ENCODE measurements around the gene DNAJC21.

The DNAJC21 gene

GRCh38 chr5:34929134-34929719 lies at the start of gene DNAJC21:
DNAJC21 (plus strand) TSS chr5:34929559; CDS start chr5:34929820, 261 bp downstream.
- Histone ChIP-seq H3K4me3 (ENCODE audit: low read depth, low read length) (peak within 1 kb of the TSS; percentile 84), H3K27ac (peak within 1 kb of the TSS; percentile 90), H3K79me2 (peaks cover 28% of the 10 kb centered on the region), H3K9ac (peak within 1 kb of the TSS; percentile 57), H3K9me3 (ENCODE audit: control insufficient read depth, low read length) (no peaks in the 10 kb centered on the region), H2AFZ (peak within 1 kb of the TSS; percentile 92), H3K4me1 (peaks cover 11% of the 10 kb centered on the region), H3K36me3 (ENCODE audit: control insufficient read depth, insufficient read depth, low read length) (no peaks in the 10 kb centered on the region), H3K4me2 (ENCODE audit: low read length) (peak within 1 kb of the TSS; percentile 64), H3K27me3 (ENCODE audit: control insufficient read depth, insufficient read depth, low read length) (no peaks in the 10 kb centered on the region)
- no peak for TF ChIP-seq CTCF (IDR thresholded peaks at IDR 0.05)

- no peak overlapping the region for H3K9ac ChIP-seq
- H3K79me2 ChIP-seq, result no peaks in the 10 kb centered on the region
- no peaks in the 10 kb centered on the region for H3K4me1 ChIP-seq
- H3K9me3 ChIP-seq (ENCODE audit: control insufficient read depth, low read length), result no peaks in the 10 kb centered on the region
- H3K36me3 ChIP-seq (ENCODE audit: control insufficient read depth, insufficient read depth, low read length), result no peaks in the 10 kb centered on the region
- H3K4me2 ChIP-seq (ENCODE audit: low read length), result no peak overlapping the region
- H3K27me3 ChIP-seq (ENCODE audit: control insufficient read depth, insufficient read depth, low read length), result no peaks in the 10 kb centered on the region
- no peak overlapping the region for H3K4me3 ChIP-seq (ENCODE audit: low read depth, low read length)
- no peak for TF ChIP-seq CTCF (IDR thresholded peaks at IDR 0.05)
- H2AFZ ChIP-seq, result no peak overlapping the region
- H3K27ac ChIP-seq, result no peak overlapping the region
These were observed 48.1 kb upstream of the DNAJC21 start for GRCh38 chr5:34881246-34881645.

GRCh38 chr5:34886392-34887119 lies 42.8 kb upstream of the DNAJC21 start:
- Histone ChIP-seq H3K27ac (no peak overlapping the region), H3K4me3 (ENCODE audit: low read depth, low read length) (no peak overlapping the region), H3K79me2 (no peaks in the 10 kb centered on the region), H3K27me3 (ENCODE audit: control insufficient read depth, insufficient read depth, low read length) (no peaks in the 10 kb centered on the region), H3K4me1 (no peaks in the 10 kb centered on the region), H2AFZ (no peak overlapping the region), H3K9me3 (ENCODE audit: control insufficient read depth, low read length) (no peaks in the 10 kb centered on the region), H3K4me2 (ENCODE audit: low read length) (no peak overlapping the region), H3K9ac (no peak overlapping the region), H3K36me3 (ENCODE audit: control insufficient read depth, insufficient read depth, low read length) (no peaks in the 10 kb centered on the region)
- TF ChIP-seq CTCF (IDR thresholded peaks at IDR 0.05), result no peak

- no peak overlapping the region for H3K4me3 ChIP-seq (ENCODE audit: low read depth, low read length)
- no peak overlapping the region for H2AFZ ChIP-seq
- H3K9me3 ChIP-seq (ENCODE audit: control insufficient read depth, low read length), result no peaks in the 10 kb centered on the region
- no peak for TF ChIP-seq CTCF (IDR thresholded peaks at IDR 0.05)
- no peak overlapping the region for H3K9ac ChIP-seq
- H3K4me2 ChIP-seq (ENCODE audit: low read length), result no peak overlapping the region
- H3K4me1 ChIP-seq, result no peaks in the 10 kb centered on the region
- H3K36me3 ChIP-seq (ENCODE audit: control insufficient read depth, insufficient read depth, low read length), result no peaks in the 10 kb centered on the region
- H3K27ac ChIP-seq, result no peak overlapping the region
- no peaks in the 10 kb centered on the region for H3K27me3 ChIP-seq (ENCODE audit: control insufficient read depth, insufficient read depth, low read length)
- no peaks in the 10 kb centered on the region for H3K79me2 ChIP-seq
These were observed 40.0 kb upstream of the DNAJC21 start for GRCh38 chr5:34889394-34889793.
